Measurements from ENCODE around the gene FABP1. TPM values are rescaled to one million over a fixed set of nuclear protein-coding genes. Genes with fewer than 3 reads are reported as not detected.

Gene FABP1
- total RNA-seq, 6 experiments from 2014 or later: not detected

DNA sequence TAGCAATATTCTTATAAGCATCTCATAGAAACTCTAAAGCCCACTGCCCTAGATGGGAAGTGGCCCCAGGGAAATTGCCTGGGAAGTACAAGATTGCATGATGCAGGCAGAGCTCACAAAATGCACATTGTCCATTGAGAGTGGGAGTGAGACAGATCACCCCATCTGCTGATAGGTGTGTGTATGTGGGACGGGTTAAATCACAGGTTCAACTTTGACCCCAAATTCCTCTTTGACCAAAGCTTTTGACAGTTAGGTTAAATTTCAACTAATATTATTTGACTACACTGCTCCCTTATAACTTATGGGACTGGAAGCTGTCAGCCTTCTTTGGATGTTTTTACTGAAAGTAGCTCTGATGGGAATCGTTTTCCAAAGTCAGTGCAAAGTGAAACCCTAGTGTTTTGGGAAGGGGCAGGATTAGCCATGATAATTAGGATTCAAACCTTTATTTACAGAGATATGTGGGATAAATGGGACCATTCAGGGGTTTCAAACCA is 11.4 kb upstream of the FABP1 start:
- no peaks in the 10 kb centered on the region; the same call in none of the 2 replicates for H3K27me3 Mint-ChIP-seq (ENCODE audit: insufficient read depth)
- DNase-seq: no peak
- H3K4me1 Mint-ChIP-seq (ENCODE audit: low read depth): no peaks in the 10 kb centered on the region
- H3K36me3 Mint-ChIP-seq (ENCODE audit: low read depth): no peaks in the 10 kb centered on the region
- H3K4me3 Mint-ChIP-seq: no peak overlapping the region
- H3K27ac Mint-ChIP-seq: no peak overlapping the region
- TF ChIP-seq, protein P1, sequence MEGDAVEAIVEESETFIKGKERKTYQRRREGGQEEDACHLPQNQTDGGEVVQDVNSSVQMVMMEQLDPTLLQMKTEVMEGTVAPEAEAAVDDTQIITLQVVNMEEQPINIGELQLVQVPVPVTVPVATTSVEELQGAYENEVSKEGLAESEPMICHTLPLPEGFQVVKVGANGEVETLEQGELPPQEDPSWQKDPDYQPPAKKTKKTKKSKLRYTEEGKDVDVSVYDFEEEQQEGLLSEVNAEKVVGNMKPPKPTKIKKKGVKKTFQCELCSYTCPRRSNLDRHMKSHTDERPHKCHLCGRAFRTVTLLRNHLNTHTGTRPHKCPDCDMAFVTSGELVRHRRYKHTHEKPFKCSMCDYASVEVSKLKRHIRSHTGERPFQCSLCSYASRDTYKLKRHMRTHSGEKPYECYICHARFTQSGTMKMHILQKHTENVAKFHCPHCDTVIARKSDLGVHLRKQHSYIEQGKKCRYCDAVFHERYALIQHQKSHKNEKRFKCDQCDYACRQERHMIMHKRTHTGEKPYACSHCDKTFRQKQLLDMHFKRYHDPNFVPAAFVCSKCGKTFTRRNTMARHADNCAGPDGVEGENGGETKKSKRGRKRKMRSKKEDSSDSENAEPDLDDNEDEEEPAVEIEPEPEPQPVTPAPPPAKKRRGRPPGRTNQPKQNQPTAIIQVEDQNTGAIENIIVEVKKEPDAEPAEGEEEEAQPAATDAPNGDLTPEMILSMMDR (IDR thresholded peaks at IDR 0.05): no peak
- H3K9me3 Mint-ChIP-seq: no peaks in the 10 kb centered on the region

DNA sequence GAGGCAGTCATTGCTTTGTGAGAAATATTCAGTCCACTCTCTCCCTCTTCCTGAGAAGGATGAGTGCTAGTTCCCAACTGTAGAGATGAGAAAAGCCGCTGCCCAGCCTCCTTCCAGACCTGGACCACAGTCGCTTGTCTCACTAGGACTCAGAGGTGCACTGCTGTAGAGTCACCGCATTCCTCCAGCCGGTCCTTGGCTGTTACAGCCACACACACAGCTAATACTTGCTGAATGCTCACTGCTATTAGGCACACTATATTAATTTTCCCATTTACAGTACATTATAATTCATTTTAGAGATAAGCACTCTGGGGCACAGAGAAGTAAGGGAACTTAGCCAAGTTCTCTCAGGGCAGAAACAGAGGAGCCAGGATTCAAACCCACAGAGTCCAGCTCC is 10.0 kb upstream of the FABP1 start:
- TF ChIP-seq, protein P1 (IDR thresholded peaks at IDR 0.05): no peak
- H3K4me1 Mint-ChIP-seq (ENCODE audit: low read depth): no peaks in the 10 kb centered on the region
- no peak overlapping the region for H3K27ac Mint-ChIP-seq
- no peaks in the 10 kb centered on the region for H3K9me3 Mint-ChIP-seq
- no peak overlapping the region for H3K4me3 Mint-ChIP-seq
- H3K27me3 Mint-ChIP-seq (ENCODE audit: insufficient read depth): no peaks in the 10 kb centered on the region; the same call in 1 of the 2 replicates
- DNase-seq: no peak
- no peaks in the 10 kb centered on the region for H3K36me3 Mint-ChIP-seq (ENCODE audit: low read depth)

DNA sequence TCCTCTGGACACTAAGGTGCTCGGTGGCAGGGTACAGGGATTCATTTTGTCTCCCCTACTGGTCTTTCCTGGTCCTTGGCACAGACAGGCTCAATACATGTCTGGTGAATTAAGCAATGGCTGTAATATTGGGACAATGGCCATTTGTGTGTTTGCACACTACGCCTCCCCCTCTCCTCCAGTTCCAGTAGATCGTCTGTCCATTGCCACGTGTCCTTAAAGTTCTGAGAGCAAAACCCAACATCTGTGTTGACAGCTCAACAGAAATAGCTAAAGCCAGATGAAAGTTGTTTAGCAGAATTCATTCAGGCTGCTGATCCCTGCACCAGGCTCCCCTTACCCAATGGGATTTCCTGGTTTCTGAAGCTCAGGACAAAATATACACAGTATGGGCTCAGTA is 9.0 kb upstream of the FABP1 start:
- H3K27me3 Mint-ChIP-seq (ENCODE audit: insufficient read depth): no peaks in the 10 kb centered on the region; the same call in 1 of the 2 replicates
- DNase-seq: no peak
- TF ChIP-seq, protein P1 (IDR thresholded peaks at IDR 0.05): no peak

DNA sequence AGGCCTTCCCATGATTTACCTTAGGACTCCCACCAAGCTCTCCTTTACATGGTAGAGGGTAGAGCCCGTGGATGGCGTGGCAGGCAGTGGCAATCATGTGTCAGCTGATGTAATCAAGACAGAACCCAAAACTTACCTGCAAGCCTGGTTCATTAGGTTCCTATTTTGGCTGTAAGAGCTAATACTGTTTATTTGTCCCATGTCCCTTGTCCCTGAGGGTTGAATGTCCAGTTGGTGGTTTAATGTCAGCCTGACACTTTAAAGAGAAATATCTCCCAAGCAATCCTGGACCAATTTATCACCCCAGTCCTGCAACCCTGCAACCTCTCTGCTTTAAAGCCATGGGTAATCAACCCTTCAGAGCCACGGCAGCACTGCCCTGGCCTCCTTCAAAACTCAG is 6.0 kb upstream of the FABP1 start:
- H3K27ac Mint-ChIP-seq: no peak overlapping the region
- no peaks in the 10 kb centered on the region for H3K36me3 Mint-ChIP-seq (ENCODE audit: low read depth)
- no peaks in the 10 kb centered on the region for H3K9me3 Mint-ChIP-seq
- H3K27me3 Mint-ChIP-seq (ENCODE audit: insufficient read depth): peaks cover 12% of the 10 kb centered on the region
- H3K4me1 Mint-ChIP-seq (ENCODE audit: low read depth): no peaks in the 10 kb centered on the region
- H3K4me3 Mint-ChIP-seq: no peak overlapping the region
- DNase-seq: no peak
- TF ChIP-seq, protein P1 (IDR thresholded peaks at IDR 0.05): no peak

More for the DNA sequence above, 9.0 kb upstream of the FABP1 start:
- no peak overlapping the region for H3K27ac Mint-ChIP-seq
- no peaks in the 10 kb centered on the region for H3K36me3 Mint-ChIP-seq (ENCODE audit: low read depth)
- no peaks in the 10 kb centered on the region for H3K9me3 Mint-ChIP-seq
- H3K4me1 Mint-ChIP-seq (ENCODE audit: low read depth): no peaks in the 10 kb centered on the region
- no peak overlapping the region for H3K4me3 Mint-ChIP-seq

DNA sequence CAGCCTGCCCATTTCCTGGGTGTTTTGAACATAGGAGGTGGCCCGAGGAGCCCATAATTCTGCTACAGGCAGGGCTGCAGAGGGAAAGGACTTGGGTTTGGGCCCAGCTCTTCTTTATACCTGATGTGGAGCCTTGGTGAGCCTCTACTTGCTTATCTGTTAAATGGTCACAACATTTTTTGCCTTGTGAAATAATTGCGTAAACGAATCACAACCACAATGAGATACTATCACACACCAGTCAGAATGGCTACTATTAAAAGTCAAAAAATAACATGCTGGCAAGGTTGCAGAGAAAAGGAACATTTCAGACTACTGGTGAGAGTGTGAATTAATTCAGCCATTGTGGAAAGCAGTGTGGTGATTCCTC is 4.1 kb upstream of the FABP1 start:
- Mint-ChIP-seq H3K4me1 (ENCODE audit: low read depth) (no peaks in the 10 kb centered on the region), H3K27ac (no peak overlapping the region), H3K27me3 (ENCODE audit: insufficient read depth) (peaks cover 14% of the 10 kb centered on the region), H3K9me3 (no peaks in the 10 kb centered on the region), H3K4me3 (no peak overlapping the region), H3K36me3 (ENCODE audit: low read depth) (no peaks in the 10 kb centered on the region)
- TF ChIP-seq, protein P1 (IDR thresholded peaks at IDR 0.05): no peak
- DNase-seq: no peak
